ENCODE measurements around the gene RPIA. TPM values are rescaled to one million over a fixed set of nuclear protein-coding genes. Genes with fewer than 3 reads are reported as not detected.

RPIA gene
- total and polyA plus RNA-seq, 9 of the 15 experiments (the other 6 are each of a cell fraction or from before 2014, with no cell fraction given) = 7.8 to 41.2 (median 25.8) TPM

DNA sequence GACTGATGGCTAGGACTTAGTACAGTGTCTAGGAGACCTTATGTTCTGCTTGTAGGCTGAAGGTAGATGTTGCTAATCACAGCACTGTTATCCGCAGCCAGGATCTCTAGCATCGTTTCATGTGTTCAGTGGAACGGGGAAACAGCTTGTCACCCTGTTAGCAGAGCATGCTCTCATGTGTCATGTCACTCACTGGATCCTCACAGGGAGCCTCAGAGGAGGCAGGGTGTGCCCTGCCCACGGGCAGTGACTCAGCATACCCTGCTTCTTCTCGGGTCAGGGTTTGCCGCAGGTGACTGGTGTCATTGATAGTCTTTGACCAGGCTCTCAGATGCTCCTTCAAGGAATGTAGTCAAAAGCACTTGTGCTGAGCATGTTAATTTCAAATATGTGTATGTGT is 44.4 kb downstream of the RPIA start:
- Histone ChIP-seq H3K4me2 (ENCODE audit: insufficient read depth, low read length) (0 out of 2 replicates have a peak overlapping the region, but pooled peaks have one; percentile 6), H3K4me1 (replicated peaks in 1 of 2; ENCODE audit: control insufficient read depth in 2 of 2, insufficient read depth in 2 of 2, low read length in 2 of 2) (peaks cover 3 to 10% of the 10 kb centered on the region in 2 experiments; a peak in 3 of 5 replicates), H3K9me3 (replicated peaks; ENCODE audit: control insufficient read depth, insufficient read depth, low read depth, low read length) (no peaks in the 10 kb centered on the region), H3K79me2 (ENCODE audit: control insufficient read depth, insufficient read depth, low read length) (no peaks in the 10 kb centered on the region; the same call in 2 of the 3 replicates), H3K27ac (ENCODE audit: extremely low read depth, low read depth, low read length) (no peak overlapping the region; the same call in 2 of the 3 replicates), H3K9ac (ENCODE audit: insufficient read depth in 1 of 2, low read depth in 2 of 2, low read length in 2 of 2) (peak overlapping the region in 1 of 2 experiments; percentile 55; a peak in 1 of 4 replicates), H3K36me3 (ENCODE audit: control insufficient read depth, insufficient read depth, low read length) (peaks cover 70% of the 10 kb centered on the region), H3K9me1 (ENCODE audit: control insufficient read depth, insufficient read depth, low read length) (peaks cover 3% of the 10 kb centered on the region), H3K4me3 (no peak overlapping the region), H3K27me3 (ENCODE audit: control insufficient read depth in 2 of 2, insufficient read depth in 2 of 2, low read length in 2 of 2) (no peaks in the 10 kb centered on the region), H2AFZ (ENCODE audit: low read depth, low read length) (no peak overlapping the region), H4K20me1 (replicated peaks; ENCODE audit: control insufficient read depth, insufficient read depth, low read length) (no peaks in the 10 kb centered on the region)
- POLR2A ChIA-PET = interaction anchor here (0.7 to 1.8 kb wide), 3 partner anchors 9 to 11 kb away, joined by 3 to 8 read pairs (median 5); no protein-coding TSS in a partner anchor
- in situ Hi-C loops (cut with MboI) = no loop called here
- no TSS peak for BruUV-seq (replicated peaks)
- peak; percentile 95 for FAIRE-seq
- CTCF ChIA-PET (ENCODE audit: low intra/inter-chr PET ratio) = interaction anchor here (0.5 kb wide), 1 partner anchor 246 kb away, joined by 3 read pairs; no protein-coding TSS in a partner anchor
- ATAC-seq = peak; percentile 89
- peak; percentile 58 to 76 (median 70) for DNase-seq (ENCODE audit: extremely low read depth in 1 of 4, low spot score in 3 of 4)
- WGBS (ENCODE audit: insufficient coverage, low coverage, missing lambda C conversion rate) = 21% methylated on average over 6 of the region's 6 CpGs
- intact Hi-C loops (cut with micrococcal nuclease) = no loop called here
- peak; percentile 69 for TF ChIP-seq BHLHE40 (IDR thresholded peaks at IDR 0.05; ENCODE audit: low read length)
- TF ChIP-seq MEIS2 (IDR thresholded peaks at IDR 0.05; ENCODE audit: partially characterized antibody) = peak; percentile 53
- TF ChIP-seq ZNF197 (CRISPR knock-in tag; IDR thresholded peaks at IDR 0.05; ENCODE audit: low read depth) = no peak
- no peak for TF ChIP-seq IRF2 (CRISPR knock-in tag; IDR thresholded peaks at IDR 0.05)
- no peak for TF ChIP-seq ETS1 (conservative IDR thresholded peaks at IDR 0.05; ENCODE audit: control insufficient read depth, low read depth, low read length)
- TF ChIP-seq IFI16 (CRISPR knock-in tag; IDR thresholded peaks at IDR 0.05) = no peak
- TF ChIP-seq ASH1L (IDR thresholded peaks at IDR 0.05; ENCODE audit: borderline replicate concordance, low read depth, partially characterized antibody) = no peak
- peak in 1 of 2 experiments; percentile 32; a peak in 1 of 4 replicates for TF ChIP-seq NRF1 (conservative IDR thresholded peaks at IDR 0.05 in 1 of 2, IDR thresholded peaks at IDR 0.05 in 1 of 2)
- TF ChIP-seq HDGF (IDR thresholded peaks at IDR 0.05) = no peak
- TF ChIP-seq SRSF3 (IDR thresholded peaks at IDR 0.05; ENCODE audit: insufficient read depth, low read length) = no peak
- no peak for TF ChIP-seq RFX5 (IDR thresholded peaks at IDR 0.05; ENCODE audit: low read depth, low read length)
- 0 out of 2 replicates have a peak, but pooled peaks have one; percentile 11 for TF ChIP-seq CBFA2T3 (IDR thresholded peaks at IDR 0.05)
- TF ChIP-seq EGR1 (conservative IDR thresholded peaks at IDR 0.05) = peak; percentile 54; the same call in 1 of the 2 replicates
- TF ChIP-seq BCL6 (CRISPR knock-in tag; IDR thresholded peaks at IDR 0.05) = no peak
- TF ChIP-seq ZNF41 (CRISPR knock-in tag; conservative IDR thresholded peaks at IDR 0.05) = no peak
- TF ChIP-seq, protein P1, sequence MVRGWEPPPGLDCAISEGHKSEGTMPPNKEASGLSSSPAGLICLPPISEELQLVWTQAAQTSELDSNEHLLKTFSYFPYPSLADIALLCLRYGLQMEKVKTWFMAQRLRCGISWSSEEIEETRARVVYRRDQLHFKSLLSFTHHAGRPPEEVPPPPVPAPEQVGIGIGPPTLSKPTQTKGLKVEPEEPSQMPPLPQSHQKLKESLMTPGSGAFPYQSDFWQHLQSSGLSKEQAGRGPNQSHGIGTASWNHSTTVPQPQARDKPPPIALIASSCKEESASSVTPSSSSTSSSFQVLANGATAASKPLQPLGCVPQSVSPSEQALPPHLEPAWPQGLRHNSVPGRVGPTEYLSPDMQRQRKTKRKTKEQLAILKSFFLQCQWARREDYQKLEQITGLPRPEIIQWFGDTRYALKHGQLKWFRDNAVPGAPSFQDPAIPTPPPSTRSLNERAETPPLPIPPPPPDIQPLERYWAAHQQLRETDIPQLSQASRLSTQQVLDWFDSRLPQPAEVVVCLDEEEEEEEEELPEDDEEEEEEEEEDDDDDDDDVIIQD (CRISPR knock-in tag; IDR thresholded peaks at IDR 0.05) = no peak
- no peak for TF ChIP-seq GTF2E2 (tag; IDR thresholded peaks at IDR 0.05)
- TF ChIP-seq, protein P2, sequence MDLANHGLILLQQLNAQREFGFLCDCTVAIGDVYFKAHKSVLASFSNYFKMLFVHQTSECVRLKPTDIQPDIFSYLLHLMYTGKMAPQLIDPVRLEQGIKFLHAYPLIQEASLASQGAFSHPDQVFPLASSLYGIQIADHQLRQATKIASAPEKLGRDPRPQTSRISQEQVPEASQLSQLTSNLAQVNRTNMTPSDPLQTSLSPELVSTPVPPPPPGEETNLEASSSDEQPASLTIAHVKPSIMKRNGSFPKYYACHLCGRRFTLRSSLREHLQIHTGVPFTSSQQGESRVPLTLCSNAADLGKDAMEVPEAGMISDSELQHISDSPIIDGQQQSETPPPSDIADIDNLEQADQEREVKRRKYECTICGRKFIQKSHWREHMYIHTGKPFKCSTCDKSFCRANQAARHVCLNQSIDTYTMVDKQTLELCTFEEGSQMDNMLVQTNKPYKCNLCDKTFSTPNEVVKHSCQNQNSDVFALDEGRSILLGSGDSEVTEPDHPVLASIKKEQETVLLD (IDR thresholded peaks at IDR 0.05) = no peak
- TF ChIP-seq, protein P3, sequence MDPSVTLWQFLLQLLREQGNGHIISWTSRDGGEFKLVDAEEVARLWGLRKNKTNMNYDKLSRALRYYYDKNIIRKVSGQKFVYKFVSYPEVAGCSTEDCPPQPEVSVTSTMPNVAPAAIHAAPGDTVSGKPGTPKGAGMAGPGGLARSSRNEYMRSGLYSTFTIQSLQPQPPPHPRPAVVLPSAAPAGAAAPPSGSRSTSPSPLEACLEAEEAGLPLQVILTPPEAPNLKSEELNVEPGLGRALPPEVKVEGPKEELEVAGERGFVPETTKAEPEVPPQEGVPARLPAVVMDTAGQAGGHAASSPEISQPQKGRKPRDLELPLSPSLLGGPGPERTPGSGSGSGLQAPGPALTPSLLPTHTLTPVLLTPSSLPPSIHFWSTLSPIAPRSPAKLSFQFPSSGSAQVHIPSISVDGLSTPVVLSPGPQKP (CRISPR knock-in tag; IDR thresholded peaks at IDR 0.05) = no peak
